Measurements from ENCODE around the gene INTS12.
"Not testable (repeated sequence)": the region's sequence is repeated elsewhere in the genome, so short reads cannot be mapped to it uniquely, and the experiment has no call there.

DNA sequence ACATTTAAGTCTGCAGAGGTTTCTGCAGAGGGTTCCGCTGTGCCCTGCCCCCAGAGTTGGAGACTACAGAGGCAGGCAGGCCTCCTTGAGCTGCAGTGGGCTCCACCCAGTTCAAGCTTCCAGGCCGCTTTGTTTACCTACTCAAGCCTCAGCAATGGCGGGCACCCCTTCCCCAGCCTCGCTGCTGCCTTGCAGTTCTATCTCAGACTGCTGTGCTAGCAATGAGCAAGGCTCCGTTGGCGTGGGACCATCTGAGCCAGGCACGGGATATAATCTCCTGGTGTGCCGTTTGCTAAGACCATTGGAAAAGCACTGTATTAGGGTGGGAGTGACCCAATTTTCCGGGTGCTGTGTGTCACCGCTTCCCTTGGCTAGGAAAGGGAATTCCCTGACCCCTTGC, 26.7 kb upstream of the INTS12 start:
- TF ChIP-seq, protein P1, sequence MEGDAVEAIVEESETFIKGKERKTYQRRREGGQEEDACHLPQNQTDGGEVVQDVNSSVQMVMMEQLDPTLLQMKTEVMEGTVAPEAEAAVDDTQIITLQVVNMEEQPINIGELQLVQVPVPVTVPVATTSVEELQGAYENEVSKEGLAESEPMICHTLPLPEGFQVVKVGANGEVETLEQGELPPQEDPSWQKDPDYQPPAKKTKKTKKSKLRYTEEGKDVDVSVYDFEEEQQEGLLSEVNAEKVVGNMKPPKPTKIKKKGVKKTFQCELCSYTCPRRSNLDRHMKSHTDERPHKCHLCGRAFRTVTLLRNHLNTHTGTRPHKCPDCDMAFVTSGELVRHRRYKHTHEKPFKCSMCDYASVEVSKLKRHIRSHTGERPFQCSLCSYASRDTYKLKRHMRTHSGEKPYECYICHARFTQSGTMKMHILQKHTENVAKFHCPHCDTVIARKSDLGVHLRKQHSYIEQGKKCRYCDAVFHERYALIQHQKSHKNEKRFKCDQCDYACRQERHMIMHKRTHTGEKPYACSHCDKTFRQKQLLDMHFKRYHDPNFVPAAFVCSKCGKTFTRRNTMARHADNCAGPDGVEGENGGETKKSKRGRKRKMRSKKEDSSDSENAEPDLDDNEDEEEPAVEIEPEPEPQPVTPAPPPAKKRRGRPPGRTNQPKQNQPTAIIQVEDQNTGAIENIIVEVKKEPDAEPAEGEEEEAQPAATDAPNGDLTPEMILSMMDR (IDR thresholded peaks at IDR 0.05), result not testable (repeated sequence)
- TF ChIP-seq POLR2A (IDR thresholded peaks at IDR 0.05), result not testable (repeated sequence)
